Stomach (tissue), 4 donors: ENCODE results near the gene EXOC3L2.

Source experiments
- POLR2A ChIP-seq, 4 donors: fragments of 450-650 bp; IDR thresholded peaks; one replicate each; pipeline ENCODE4 v1.6.1; 2016; ENCODE audit warnings: antibody characterized with exemption in 4 of 4, control low read depth in 2 of 4, mild to moderate bottlenecking in 1 of 4, moderate library complexity in 1 of 4
- TF ChIP-seq, protein P1 (sequence below), 7 experiments: fragments of 450-650 bp in 4 of 7; fragments of 200-600 bp in 3 of 7; sonication (generic) in 3 of 7; IDR thresholded peaks; one replicate each; pipeline ENCODE4 v1.5.1; 2016 to 2019; ENCODE audit warnings: antibody characterized with exemption in 7 of 7, control low read depth in 2 of 7, mild to moderate bottlenecking in 1 of 7

DNA sequence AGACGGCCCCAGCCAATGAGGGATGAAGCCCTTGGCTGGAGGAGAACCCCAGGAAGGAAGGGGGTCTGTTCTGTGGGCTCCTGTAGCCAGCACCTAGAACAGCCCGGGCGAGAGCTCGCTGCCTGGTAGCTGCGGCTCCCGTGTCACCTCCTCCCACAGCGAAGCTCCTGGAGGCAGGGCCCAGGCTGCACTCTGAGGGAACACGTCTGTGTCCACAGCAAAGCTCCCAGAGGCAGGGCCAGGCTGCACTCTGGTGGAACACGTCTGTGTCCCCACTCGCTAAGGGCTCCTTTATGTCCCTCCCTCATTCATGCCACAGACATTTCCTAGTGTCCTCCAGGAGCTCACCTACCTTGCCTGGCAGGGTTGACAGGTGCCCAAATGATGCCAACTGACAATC is 75.6 kb downstream of the EXOC3L2 start:
- TF ChIP-seq, protein P1, sequence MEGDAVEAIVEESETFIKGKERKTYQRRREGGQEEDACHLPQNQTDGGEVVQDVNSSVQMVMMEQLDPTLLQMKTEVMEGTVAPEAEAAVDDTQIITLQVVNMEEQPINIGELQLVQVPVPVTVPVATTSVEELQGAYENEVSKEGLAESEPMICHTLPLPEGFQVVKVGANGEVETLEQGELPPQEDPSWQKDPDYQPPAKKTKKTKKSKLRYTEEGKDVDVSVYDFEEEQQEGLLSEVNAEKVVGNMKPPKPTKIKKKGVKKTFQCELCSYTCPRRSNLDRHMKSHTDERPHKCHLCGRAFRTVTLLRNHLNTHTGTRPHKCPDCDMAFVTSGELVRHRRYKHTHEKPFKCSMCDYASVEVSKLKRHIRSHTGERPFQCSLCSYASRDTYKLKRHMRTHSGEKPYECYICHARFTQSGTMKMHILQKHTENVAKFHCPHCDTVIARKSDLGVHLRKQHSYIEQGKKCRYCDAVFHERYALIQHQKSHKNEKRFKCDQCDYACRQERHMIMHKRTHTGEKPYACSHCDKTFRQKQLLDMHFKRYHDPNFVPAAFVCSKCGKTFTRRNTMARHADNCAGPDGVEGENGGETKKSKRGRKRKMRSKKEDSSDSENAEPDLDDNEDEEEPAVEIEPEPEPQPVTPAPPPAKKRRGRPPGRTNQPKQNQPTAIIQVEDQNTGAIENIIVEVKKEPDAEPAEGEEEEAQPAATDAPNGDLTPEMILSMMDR (IDR thresholded peaks at IDR 0.05), result no peak
- no peak for TF ChIP-seq POLR2A (IDR thresholded peaks at IDR 0.05)
